SKM-1 treated with dmso at 0.1 percent for 144 hours (cell line): ENCODE results near the gene MEGF6.
"Not testable (repeated sequence)": the region's sequence is repeated elsewhere in the genome, so short reads cannot be mapped to it uniquely, and the experiment has no call there.

Experiments used
- DNase-seq: peaks from one replicate; lab custom pipeline; 2025; ENCODE audit not compliant: unreplicated experiment; lab: John Stamatoyannopoulos, UW

Gene MEGF6

DNA sequence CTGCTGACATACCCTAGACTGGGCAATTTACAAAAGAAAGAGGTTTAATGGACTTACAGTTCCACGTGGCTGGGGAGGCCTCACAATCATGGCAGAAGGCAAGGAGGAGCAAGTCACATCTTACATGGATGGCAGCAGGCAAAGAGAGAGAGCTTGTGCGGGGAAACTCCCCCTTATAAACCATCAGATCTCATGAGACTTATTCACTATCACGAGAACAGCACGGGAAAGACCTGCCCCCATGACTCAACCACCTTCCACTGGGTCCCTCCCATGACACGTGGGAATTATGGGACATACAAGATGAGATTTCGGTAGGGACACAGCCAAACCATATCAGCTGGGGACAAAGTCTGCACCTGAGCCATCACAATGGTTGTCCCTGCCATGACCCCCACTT is 35.8 kb downstream of the MEGF6 start:
- DNase-seq = not testable (repeated sequence)

GRCh38 chr1:3573500-3573899 is 37.8 kb downstream of the MEGF6 start:
- DNase-seq = no peak

GRCh38 chr1:3572638-3573037 is 38.7 kb downstream of the MEGF6 start:
- not testable (repeated sequence) for DNase-seq

GRCh38 chr1:3571263-3571662 is 40.0 kb downstream of the MEGF6 start:
- no peak for DNase-seq

DNA sequence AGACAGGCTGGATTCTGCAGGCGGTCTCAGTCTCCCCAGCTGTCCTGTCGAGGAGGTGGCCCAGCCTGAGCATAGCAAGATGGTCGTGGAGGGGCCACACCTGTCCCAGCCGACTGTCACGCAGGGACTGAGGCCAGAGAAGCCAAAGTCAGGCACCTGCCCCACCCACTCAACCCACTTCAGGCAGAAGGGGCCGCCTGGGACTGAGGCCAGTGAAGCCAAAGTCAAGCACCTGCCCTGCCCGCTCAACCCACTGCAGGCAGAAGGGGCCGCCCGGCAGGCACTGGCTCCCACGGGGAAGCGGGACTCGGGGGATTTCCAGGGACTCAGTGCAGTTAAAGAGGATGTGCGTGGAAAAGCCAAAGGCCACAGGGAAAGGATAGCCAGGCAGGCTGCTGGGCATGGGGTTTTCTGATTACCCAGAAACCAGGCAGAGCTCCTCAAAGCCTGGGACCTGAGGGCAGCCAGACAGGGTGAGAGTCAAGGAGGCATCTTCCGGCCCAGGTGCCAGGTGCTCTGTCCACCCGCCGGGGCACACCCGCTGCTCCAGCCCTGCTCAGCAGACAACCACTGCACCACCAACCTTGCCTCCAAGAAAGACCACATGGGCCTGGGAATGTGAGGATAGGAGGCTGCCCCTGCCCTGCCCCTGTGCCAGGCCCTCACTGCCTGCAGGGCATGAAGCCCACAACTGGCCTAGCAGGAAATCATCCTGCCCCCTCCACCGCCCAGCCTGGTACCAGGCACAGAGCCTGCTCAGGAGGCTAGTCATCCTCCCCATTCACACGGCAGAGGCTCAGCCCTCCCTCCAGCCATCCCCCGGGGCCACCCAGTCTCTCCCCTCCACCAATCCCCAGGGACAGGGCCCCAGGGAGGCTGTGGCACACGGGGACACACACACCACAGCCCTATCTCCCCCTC is 41.0 kb downstream of the MEGF6 start:
- DNase-seq = no peak

GRCh38 chr1:3569436-3569835 is 41.9 kb downstream of the MEGF6 start:
- no peak for DNase-seq

- DNase-seq = no peak
Measured at GRCh38 chr1:3568815-3569435, 42.4 kb downstream of the MEGF6 start.

DNA sequence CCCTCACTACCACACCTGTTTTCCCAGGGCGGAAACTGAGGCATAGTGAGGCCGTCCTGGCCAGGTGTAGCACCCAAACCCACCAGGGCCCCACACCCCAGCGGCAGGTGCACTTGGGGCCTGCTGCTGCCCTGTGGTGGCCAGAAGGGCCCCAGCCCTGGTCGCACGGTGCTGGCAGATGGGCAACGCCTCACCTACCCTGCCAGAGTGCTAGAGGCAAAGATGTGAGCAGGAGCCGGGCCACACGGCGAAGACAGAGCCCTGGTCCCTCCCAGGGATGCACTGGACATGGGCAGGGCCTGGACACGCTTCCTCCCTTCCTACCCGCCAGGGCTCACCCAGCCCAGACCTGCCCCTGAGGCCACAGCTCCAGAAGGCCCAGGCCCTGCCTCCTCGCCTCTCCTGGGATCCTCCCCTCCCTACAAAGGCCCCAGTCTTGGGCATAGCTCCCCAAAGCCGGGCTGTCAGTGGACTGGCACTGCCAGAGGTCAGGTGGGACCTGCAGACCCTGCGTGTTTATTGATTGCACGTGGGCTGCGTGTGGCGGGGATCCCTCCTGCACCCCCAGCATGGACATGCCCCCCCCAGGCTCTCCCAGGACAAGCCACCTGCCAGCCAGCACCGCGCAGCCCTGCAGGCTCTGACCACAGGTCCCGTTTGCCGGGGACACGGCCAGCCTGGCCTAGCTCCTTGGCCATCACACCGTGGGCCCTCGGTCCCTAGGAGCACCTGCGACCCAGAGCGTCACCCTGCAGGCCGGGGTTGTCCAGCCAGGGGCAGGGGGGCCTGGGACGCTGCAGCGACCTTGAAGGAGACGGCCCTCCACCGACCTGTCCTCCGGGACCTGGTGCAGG is 44.1 kb downstream of the MEGF6 start:
- no peak for DNase-seq

- no peak for DNase-seq
Measured at GRCh38 chr1:3566003-3566885, 45.1 kb downstream of the MEGF6 start.

DNA sequence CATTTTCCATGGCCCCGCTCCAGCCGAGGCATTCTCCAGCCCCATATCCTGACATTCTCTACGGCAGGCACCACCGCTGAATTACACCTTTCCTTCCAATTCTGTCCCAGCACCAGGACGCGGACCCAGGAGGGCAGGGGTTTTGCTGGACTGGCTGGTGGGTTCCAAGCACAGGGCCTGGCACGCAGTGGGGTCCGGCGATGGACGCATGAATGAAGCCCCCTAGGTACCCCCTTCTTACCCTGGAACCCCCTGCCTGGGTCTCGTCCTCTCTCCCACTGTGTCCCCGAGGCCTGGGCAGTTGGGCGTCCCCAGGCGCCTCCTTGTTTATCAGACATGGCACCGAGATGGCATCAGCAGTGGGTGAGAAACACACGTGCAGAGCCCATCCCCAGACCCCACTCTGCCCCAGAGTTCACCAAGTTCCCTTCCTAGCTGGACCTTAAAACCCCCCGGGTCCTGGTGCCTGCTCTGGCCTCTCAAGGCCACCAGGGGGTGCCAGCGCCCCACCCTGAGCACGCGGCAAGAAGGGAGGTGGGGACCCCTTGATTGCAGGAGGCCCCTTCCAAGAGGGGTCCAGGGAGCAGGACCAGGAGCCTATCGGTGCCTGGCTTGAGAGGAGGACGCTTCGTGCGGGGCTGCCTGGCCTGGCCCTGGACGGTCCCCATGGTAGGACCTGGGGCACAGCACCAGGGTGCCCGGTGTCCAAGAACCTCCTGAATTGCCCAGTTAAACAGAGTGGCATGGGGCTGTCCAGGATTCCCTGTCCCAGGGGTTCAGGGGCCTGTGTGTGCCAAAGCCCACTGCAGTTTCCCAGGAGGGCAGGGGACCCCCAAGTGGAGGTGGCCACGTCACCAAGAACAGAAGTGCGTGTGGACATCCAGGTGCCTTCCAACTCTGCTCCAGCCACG is 46.1 kb downstream of the MEGF6 start:
- peak; percentile 47 for DNase-seq

GRCh38 chr1:3563610-3564009 is 47.7 kb downstream of the MEGF6 start:
- DNase-seq = no peak

DNA sequence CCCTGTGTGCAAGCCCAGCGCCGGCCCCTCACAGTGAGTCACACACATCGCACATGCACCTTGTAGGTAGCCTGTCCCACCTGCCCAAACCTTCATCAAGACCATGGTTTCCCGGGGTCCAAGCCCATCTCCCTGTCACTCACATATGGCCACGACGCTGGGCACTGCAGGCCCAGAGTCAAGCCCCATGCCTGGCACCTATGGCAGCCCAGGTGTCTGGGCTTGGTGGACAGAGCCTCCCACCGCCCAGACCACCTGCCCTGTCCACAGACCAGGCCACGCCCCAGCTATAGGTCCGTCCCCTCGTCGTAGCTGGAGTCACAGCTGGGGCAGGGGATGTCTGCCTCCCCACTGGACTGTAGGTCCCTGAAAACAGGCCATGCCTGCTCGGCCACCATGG is 48.2 kb downstream of the MEGF6 start:
- no peak for DNase-seq

GRCh38 chr1:3562712-3563111 is 48.6 kb downstream of the MEGF6 start:
- no peak for DNase-seq

- DNase-seq = no peak
Measured at GRCh38 chr1:3561702-3562101, 49.6 kb downstream of the MEGF6 start.

DNA sequence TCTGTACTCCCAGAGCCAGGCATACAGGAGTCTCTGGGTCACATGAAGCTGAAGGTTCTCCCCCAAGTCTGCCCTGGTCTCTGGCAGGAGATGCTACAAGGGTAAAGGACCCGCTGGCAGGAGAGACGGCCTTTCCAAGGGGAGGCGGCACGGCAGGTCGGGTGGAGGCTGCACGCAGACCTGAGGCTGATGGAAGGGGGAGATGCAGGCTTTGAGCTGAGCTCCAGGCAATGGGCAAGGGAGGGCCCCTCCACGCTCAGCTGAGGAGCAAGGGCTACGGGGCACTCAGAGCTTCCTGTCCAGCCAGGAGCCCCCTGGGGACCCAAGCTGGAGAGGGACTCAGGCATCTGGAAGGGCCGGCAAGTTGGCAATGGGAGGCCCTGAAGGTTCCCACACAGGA is 50.3 kb downstream of the MEGF6 start:
- DNase-seq = no peak

DNA sequence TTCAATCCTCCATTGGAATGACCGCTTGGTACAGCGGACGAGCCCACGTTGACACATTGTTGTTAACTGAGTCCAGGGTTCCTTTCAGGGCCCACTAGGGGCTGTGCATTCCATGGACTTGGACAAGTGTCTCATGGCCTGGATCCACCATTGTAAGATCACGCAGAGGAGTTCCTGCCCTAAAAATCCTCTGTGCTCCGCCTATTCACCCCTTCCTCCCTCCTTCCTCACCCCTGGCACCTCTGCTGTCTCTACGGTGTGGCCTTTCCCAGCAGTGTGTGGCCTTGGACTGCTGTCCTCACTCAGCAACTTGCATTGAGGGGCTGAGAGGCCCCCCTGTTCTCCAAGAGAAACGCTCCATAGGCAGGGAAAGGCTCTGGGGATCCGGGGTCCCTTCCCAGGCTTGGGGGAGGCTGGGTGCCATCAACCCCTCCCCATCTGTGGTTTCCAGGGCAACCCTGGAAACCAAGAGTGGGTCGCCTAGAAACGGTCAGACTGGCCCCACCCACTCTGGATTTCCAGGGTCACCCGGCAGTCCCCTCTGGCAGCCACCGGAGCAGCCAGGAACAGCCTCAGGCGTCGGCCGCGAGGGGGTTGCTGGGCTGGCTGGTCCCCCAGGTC is 50.9 kb downstream of the MEGF6 start:
- no peak for DNase-seq

DNA sequence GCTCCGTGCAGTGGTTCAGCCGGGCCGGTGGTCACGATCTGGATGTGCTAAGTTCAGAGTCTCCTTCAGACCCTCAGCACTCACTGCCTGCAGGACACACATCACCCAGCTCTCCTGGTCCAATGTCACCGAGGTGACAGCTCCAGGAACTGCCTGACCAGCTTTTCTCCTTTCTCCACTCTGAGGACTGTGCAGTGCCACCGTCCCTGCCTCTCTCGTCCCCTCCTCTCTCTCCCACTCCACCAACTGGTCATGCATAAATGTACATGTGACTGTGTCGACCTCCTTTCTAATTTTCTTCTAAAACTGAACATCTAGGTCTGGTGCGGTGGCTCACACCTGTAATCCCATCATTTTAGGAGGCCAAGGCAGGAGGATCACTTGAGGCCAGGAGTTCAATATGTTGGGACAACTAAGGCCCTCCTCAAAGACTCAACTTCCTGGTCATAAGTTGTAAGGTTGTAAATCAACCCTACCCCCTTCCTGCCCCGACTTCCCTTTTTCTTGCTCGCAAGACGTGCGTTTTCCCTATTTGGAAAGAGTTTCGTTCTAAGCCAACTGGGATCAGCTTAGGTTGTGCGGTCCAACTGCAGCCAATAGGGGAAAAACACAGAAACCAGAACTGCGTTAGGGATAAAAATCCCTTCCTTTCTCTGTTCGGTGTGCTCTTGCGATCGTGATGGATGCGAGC is 53.1 kb downstream of the MEGF6 start:
- peak; percentile 89 for DNase-seq

DNA sequence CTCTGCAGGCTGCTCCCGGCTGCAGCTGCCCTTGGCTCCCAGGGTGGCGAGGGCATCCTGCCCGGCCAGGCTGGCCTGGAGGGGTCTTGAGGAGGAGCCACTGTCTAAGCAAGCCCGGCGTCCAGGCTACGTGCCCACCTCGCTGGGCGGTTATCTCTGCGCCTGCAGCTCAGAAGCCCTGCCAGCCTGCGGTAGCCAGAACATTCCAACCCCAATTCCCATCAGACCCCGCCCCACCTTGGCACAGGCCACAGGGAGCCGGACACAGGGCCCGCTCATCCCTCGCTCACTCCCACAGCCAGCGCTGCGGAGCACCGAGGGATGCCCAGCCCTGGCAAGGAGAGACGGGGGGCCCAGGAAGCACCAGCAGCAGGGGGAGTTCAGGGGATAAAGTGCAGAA is 53.9 kb downstream of the MEGF6 start:
- no peak for DNase-seq

GRCh38 chr1:3556336-3556735 is 55.0 kb downstream of the MEGF6 start:
- no peak for DNase-seq
